ENCODE data around the gene MMS19. TPM values are rescaled to one million over a fixed set of nuclear protein-coding genes. Genes with fewer than 3 reads are reported as not detected.

MMS19 gene
- total RNA-seq, 1 donor from 2014 or later, result 88.1 TPM

- H3K27me3 Mint-ChIP-seq (ENCODE audit: low read depth), result no peaks in the 10 kb centered on the region
- no peak overlapping the region for H3K27ac Mint-ChIP-seq
- no peak overlapping the region for H3K4me3 Mint-ChIP-seq
- H3K9me3 Mint-ChIP-seq, result no peaks in the 10 kb centered on the region
- no peak for DNase-seq (ENCODE audit: low spot score in 2 of 2, unreplicated experiment in 2 of 2)
- H3K4me1 Mint-ChIP-seq, result peaks cover 9% of the 10 kb centered on the region
- no peak for TF ChIP-seq CTCF (IDR thresholded peaks at IDR 0.05; ENCODE audit: unreplicated experiment)
- H3K36me3 Mint-ChIP-seq, result no peaks in the 10 kb centered on the region
Measured at GRCh38 chr10:97408496-97408992, 89.7 kb downstream of the MMS19 start.

Other genes with a start within 250 kb of the MMS19 start
- 19.4 to 22.8 TPM (median 22.6 TPM) in 3 replicates for gene ARHGAP19, start 205.8 kb downstream of the MMS19 start, total RNA-seq
- gene FRAT1, start 179.2 kb downstream of the MMS19 start, total RNA-seq, result 2.4 to 2.9 TPM (median 2.4 TPM) in 3 replicates
- 8.9 to 9.2 TPM (median 9.0 TPM) in 3 replicates for gene FRAT2, start 163.7 kb downstream of the MMS19 start, total RNA-seq
- gene RRP12, start 97.1 kb downstream of the MMS19 start, total RNA-seq, result 35.7 to 42.4 TPM (median 41.9 TPM) in 3 replicates
- 188 to 197 TPM (median 188 TPM) in 3 replicates for gene PGAM1, start 72.2 kb downstream of the MMS19 start, total RNA-seq
- 28.2 to 31.2 TPM (median 30.6 TPM) in 3 replicates for gene EXOSC1, start 52.4 kb downstream of the MMS19 start, total RNA-seq
- 36.9 to 41.4 TPM (median 39.7 TPM) in 3 replicates for gene ZDHHC16, start 52.2 kb downstream of the MMS19 start, total RNA-seq
- 9.1 to 9.4 TPM (median 9.4 TPM) in 3 replicates for gene UBTD1, start 502 bp upstream of the MMS19 start, total RNA-seq
- 0.20 to 0.24 TPM (median 0.20 TPM) in 3 replicates for gene ANKRD2, start 74.4 kb upstream of the MMS19 start, total RNA-seq
- gene HOGA1, start 86.0 kb upstream of the MMS19 start, total RNA-seq, result 0.31 to 0.50 TPM (median 0.40 TPM) in 3 replicates
- gene C10orf62, start 91.3 kb upstream of the MMS19 start, total RNA-seq, result not detected in 3 replicates
- gene MORN4, start 135.1 kb upstream of the MMS19 start, total RNA-seq, result 15.4 to 17.3 TPM (median 16.4 TPM) in 3 replicates
- gene PI4K2A, start 142.2 kb upstream of the MMS19 start, total RNA-seq, result 18.4 to 20.1 TPM (median 18.7 TPM) in 3 replicates
- gene AVPI1, start 188.8 kb upstream of the MMS19 start, total RNA-seq, result 7.8 to 9.0 TPM (median 7.9 TPM) in 3 replicates
- 72.5 to 75.4 TPM (median 75.4 TPM) in 3 replicates for gene MARVELD1, start 215.3 kb upstream of the MMS19 start, total RNA-seq
- 39.6 to 40.7 TPM (median 39.9 TPM) in 3 replicates for gene ZFYVE27, start 238.7 kb upstream of the MMS19 start, total RNA-seq

Data from mesothelial cell of epicardium (in vitro differentiated cells).